GM12878 (cell line): ENCODE data around the gene FKBP3. TPM values are rescaled to one million over a fixed set of nuclear protein-coding genes. Genes with fewer than 3 reads are reported as not detected.

Source experiments
- ATAC-seq: fragments of 200-7000 bp; cut with Tn5 transposase; 3 replicates; pipeline ENCODE4 v1.9.1; 2020; ENCODE audit warnings: mild to moderate bottlenecking, moderate library complexity
- BruUV-seq: library from RNA; stranded (reverse); fragments of 400-500 nt; replicated peaks from 2 replicates; lab custom pipeline; 2021; lab: Mats Ljungman, UMichigan
- CTCF ChIA-PET: fragments of 300-600 bp; sonication (Branson Sonifier 250); formaldehyde crosslinking; extraction: SDS; loops from one replicate; lab custom pipeline; 2021; ENCODE audit warnings: inconsistent platforms; lab: Yijun Ruan, JAX
- POLR2A ChIA-PET: fragments of 350-600 bp; formaldehyde crosslinking; extraction: SDS; loops from one replicate; lab custom pipeline; 2021; ENCODE audit warnings: inconsistent platforms; lab: Charles Lee
- RAD21 ChIA-PET: fragments of 300-600 bp; sonication (Branson Sonifier 250); formaldehyde crosslinking; loops from one replicate; lab custom pipeline; 2023; ENCODE audit warnings: antibody characterized with exemption; ENCODE audit not compliant: unreplicated experiment; lab: Charles Lee
- SMC1A ChIA-PET: fragments of 300-600 bp; sonication (Branson Sonifier 250); formaldehyde crosslinking; loops from one replicate; lab custom pipeline; 2023; ENCODE audit not compliant: unreplicated experiment, uncharacterized antibody; lab: Charles Lee
- DNase-seq: peaks from one replicate; pipeline ENCODE4 v3.0.0-alpha.2; 2011; ENCODE audit warnings: low read depth, low spot score
- FAIRE-seq: peaks from 3 replicates; lab custom pipeline; 2011; peaks lifted over from hg19 to GRCh38; lab: Jason Lieb, UNC
- H2AFZ ChIP-seq: 2 replicates; pipeline ENCODE4 v1.6.0; 2011; ENCODE audit warnings: low read depth, low read length, control low read depth; ENCODE audit not compliant: control insufficient read depth
- H3K27ac ChIP-seq: 2 replicates; pipeline ENCODE4 v1.5.1; 2011; ENCODE audit warnings: control low read depth; ENCODE audit not compliant: control insufficient read depth, insufficient read depth
- H3K27me3 ChIP-seq, 2 experiments: replicated peaks in 1 of 2; 2 replicates each; pipeline versions ENCODE4 v1.6.0 to v1.6.1; 2011; ENCODE audit warnings: low read length in 1 of 2; ENCODE audit not compliant: control insufficient read depth in 2 of 2, insufficient read depth in 2 of 2
- H3K36me3 ChIP-seq, 2 experiments: 2 replicates each; pipeline ENCODE4 v1.5.1; 2011; ENCODE audit warnings: low read length in 1 of 2; ENCODE audit not compliant: control insufficient read depth in 2 of 2, insufficient read depth in 2 of 2
- H3K4me1 ChIP-seq: 2 replicates; pipeline ENCODE4 v1.6.1; 2011; ENCODE audit warnings: mild to moderate bottlenecking, low read length, moderate library complexity, mixed read lengths; ENCODE audit not compliant: control insufficient read depth, insufficient read depth
- H3K4me2 ChIP-seq: 2 replicates; pipeline ENCODE4 v1.6.0; 2011; ENCODE audit warnings: control low read depth; ENCODE audit not compliant: control insufficient read depth, insufficient read depth
- H3K4me3 ChIP-seq: fragments of 200-600 bp; sonication (generic); 2 replicates; pipeline ENCODE4 v1.5.1; 2016
- H3K79me2 ChIP-seq: 2 replicates; pipeline ENCODE4 v1.6.0; 2011; ENCODE audit warnings: low read length; ENCODE audit not compliant: control insufficient read depth, insufficient read depth
- H3K9ac ChIP-seq: 2 replicates; pipeline ENCODE4 v1.8.0; 2011; ENCODE audit warnings: low read length, control low read depth, mixed read lengths; ENCODE audit not compliant: control insufficient read depth, insufficient read depth
- H3K9me3 ChIP-seq: replicated peaks from 3 replicates; pipeline ENCODE4 v1.5.1; 2011; ENCODE audit warnings: mild to moderate bottlenecking, low read length; ENCODE audit not compliant: control insufficient read depth, insufficient read depth
- H4K20me1 ChIP-seq: 2 replicates; pipeline ENCODE4 v1.6.0; 2011; ENCODE audit not compliant: control insufficient read depth, insufficient read depth
- RB1 ChIP-seq: fragments of 450-650 bp; formaldehyde crosslinking; IDR thresholded peaks from 2 replicates; pipeline ENCODE4 v1.6.1; 2017; ENCODE audit warnings: mild to moderate bottlenecking, borderline replicate concordance
- SKIL ChIP-seq: fragments of 450-650 bp; IDR thresholded peaks from 2 replicates; pipeline ENCODE4 v1.6.1; 2017; ENCODE audit warnings: mild to moderate bottlenecking, low read depth, inconsistent platforms; ENCODE audit not compliant: poor library complexity, severe bottlenecking
- SMAD1 ChIP-seq: fragments of 450-650 bp; IDR thresholded peaks from 2 replicates; pipeline ENCODE4 v1.6.1; 2018; ENCODE audit warnings: mild to moderate bottlenecking, low read depth; ENCODE audit not compliant: partially characterized antibody
- TAF1 ChIP-seq: IDR thresholded peaks from 2 replicates; pipeline ENCODE4 v1.6.1; 2011; ENCODE audit warnings: mild to moderate bottlenecking, low read depth, low read length, borderline replicate concordance
- ZNF207 ChIP-seq: fragments of 450-650 bp; IDR thresholded peaks from 2 replicates; pipeline ENCODE4 v1.6.1; 2014; ENCODE audit warnings: antibody characterized with exemption, mild to moderate bottlenecking, borderline replicate concordance
- ZZZ3 ChIP-seq: IDR thresholded peaks from 2 replicates; pipeline ENCODE4 v1.6.1; 2011; ENCODE audit warnings: low read depth; ENCODE audit not compliant: control insufficient read depth, insufficient read length
- WGBS: methylation state at CpG from one replicate; pipeline ENCODE4 v1.1.6; 2016; ENCODE audit warnings: low lambda C conversion rate; ENCODE audit not compliant: insufficient replicate concordance, insufficient coverage; ENCODE audit errors: missing lambda C conversion rate; 5-methylcytosine and 5-hydroxymethylcytosine counted together
- in situ Hi-C: fragments of 300-500 bp; cut with MboI; formaldehyde crosslinking; loops from 9 replicates; pipeline ENCODE4 v1.14.3; 2018; ENCODE audit warnings: mixed read lengths
- intact Hi-C: fragments of 100-400 bp; cut with micrococcal nuclease; formaldehyde crosslinking; loops from one replicate; pipeline ENCODE4 v1.14.2; 2022; ENCODE audit not compliant: unreplicated experiment
- polyA plus RNA-seq, 11 experiments: library from polyadenylated mRNA; depleted of rRNA in 4 of 11; unstranded in 6 of 11; stranded (reverse) in 5 of 11; fragments of >200 nt; fragmentation: Nextera tagmentation in 4 of 11; fragmentation: Illumina TruSeq in 1 of 11; extraction: Ambion mirVana in 4 of 11; extraction: Trizol in 1 of 11; gene quantifications; 1 replicate in 1 of 11; 2 replicates in 10 of 11; pipeline versions ENCODE4 v1.2.1 to v1.2.3, GENCODE V29; 2011 to 2016; ENCODE audit warnings: inconsistent platforms in 2 of 11, missing spikeins in 2 of 11, low read depth in 1 of 11
- total RNA-seq, 4 experiments: library from RNA; depleted of rRNA in 3 of 4; stranded (reverse); fragments of >200 nt in 3 of 4; fragmentation: Illumina TruSeq in 1 of 4; extraction: Trizol in 1 of 4; gene quantifications; 2 replicates each; pipeline versions ENCODE4 v1.2.1 to v1.2.3, GENCODE V29; 2013 to 2021

Gene FKBP3
- total and polyA plus RNA-seq, 10 of the 15 experiments (the other 5 are each of a cell fraction or from before 2014, with no cell fraction given), result 67.2 to 218 (median 129) TPM

GRCh38 chr14:45091710-45092109 is 42.6 kb downstream of the FKBP3 start:
- no peak overlapping the region for H3K9ac ChIP-seq
- H3K79me2 ChIP-seq, result peaks cover 80% of the 10 kb centered on the region
- peaks cover 5% of the 10 kb centered on the region; the same call in 2 of the 3 replicates for H3K9me3 ChIP-seq
- BruUV-seq, result no TSS peak
- no peak overlapping the region for H2AFZ ChIP-seq
- FAIRE-seq (no peak), DNase-seq (no peak), ATAC-seq (no peak)
- H4K20me1 ChIP-seq, result no peaks in the 10 kb centered on the region
- ChIA-PET RAD21 (no interaction called here), POLR2A (interaction anchor here (0.6 to 2.2 kb wide), 6 partner anchors 9 to 194 kb away, joined by 3 to 7 read pairs (median 4); partner anchors contain the start of genes KLHL28 and TOGARAM1), SMC1A (interaction anchor here (0.6 to 1.2 kb wide), 3 partner anchors 9 to 162 kb away, joined by 3 to 4 read pairs (median 3); partner anchors contain the start of gene MIS18BP1), CTCF (interaction anchor here (0.5 kb wide), 1 partner anchor 237 kb away, joined by 3 read pairs; no protein-coding TSS in a partner anchor)
- TF ChIP-seq RB1, result no peak
- no peak for TF ChIP-seq SMAD1
- no peak for TF ChIP-seq ZZZ3
- no peak for TF ChIP-seq ZNF207
- TF ChIP-seq TAF1, result no peak
- no peak for TF ChIP-seq SKIL
- peaks cover 16% of the 10 kb centered on the region for H3K4me1 ChIP-seq
- in situ Hi-C loops (no loop called here), intact Hi-C loops (no loop called here)
- no peak overlapping the region for H3K4me2 ChIP-seq
- H3K27me3 ChIP-seq, result no peaks in the 10 kb centered on the region
- H3K36me3 ChIP-seq, result peaks cover 3 to 12% of the 10 kb centered on the region in 2 experiments; a peak in 3 of 4 replicates
- WGBS, result 74% methylated on average over 2 of the region's 2 CpGs
- H3K4me3 ChIP-seq, result no peak overlapping the region
- H3K27ac ChIP-seq, result no peak overlapping the region
